CD4-positive, alpha-beta T cell treated with Interleukin-1 beta for 1 hour (primary cell): ENCODE results near the gene MFSD6.

ENCODE experiments used
- DNase-seq, 2 donors: peaks; one replicate each; pipeline ENCODE4 v3.0.0-alpha.2; 2020 to 2022

The MFSD6 gene

DNA sequence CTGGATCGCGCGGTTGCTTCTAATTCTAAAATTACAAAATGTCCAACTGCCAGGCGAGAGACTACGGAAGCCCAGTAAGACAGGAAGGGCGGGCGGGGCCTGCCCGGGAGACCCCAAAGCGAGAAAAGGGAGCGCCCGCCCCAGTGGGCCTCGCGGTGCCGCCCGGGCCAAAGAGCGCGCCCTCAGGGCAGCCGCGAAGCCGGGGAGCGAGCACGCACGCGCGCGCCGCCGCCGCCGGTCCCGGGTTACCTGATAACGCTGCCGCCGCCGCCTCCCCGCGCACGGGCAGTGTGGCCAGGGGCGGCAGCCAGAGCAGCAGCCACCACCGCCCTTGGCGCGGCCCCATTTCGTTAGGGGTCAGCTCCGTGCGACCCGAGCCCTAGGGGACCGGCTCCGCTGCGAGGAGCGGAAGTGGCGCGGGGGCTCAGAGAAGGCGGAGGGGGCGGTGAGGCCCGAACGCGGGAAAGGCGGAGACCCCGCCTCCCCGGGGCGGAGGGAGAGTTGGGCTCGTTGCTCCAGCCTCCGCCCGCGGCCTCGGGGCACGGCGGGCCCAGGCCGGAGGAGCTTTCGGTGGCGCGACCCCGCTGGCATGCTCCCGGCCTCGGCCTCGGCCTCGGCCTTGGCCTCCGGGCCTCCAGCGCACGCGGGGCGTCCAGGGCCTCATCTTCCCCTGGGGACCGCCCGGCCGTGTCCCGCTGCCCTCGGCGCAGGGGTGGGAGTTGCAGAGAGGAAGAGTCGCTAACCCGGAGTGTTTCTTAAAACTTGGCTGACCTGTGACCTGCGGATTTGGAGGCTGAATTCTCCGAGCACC lies 126.4 kb downstream of the MFSD6 start, which contains the start of gene NEMP2:
Gene NEMP2 (minus strand): TSS at position 413 of the 811 bp plus-strand sequence. CDS start 67 bp downstream, at position 346.
- peak; percentile 82 to 85 for DNase-seq

DNA sequence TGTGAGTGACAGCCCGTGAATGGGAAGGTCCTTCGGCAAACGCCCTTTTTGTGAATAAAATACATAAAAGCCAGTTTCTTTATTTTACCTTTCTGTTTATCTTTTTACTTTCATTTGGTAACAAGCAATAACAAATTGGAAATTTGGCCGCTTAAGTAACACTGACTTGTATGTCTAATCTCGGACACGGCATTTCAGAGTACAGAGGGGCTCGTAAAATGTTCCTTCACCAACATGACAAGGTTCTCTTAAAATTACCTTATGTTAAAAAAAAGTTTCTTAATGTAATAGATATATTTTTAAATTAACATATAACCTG lies 126.9 kb downstream of the MFSD6 start:
- DNase-seq: no peak

DNA sequence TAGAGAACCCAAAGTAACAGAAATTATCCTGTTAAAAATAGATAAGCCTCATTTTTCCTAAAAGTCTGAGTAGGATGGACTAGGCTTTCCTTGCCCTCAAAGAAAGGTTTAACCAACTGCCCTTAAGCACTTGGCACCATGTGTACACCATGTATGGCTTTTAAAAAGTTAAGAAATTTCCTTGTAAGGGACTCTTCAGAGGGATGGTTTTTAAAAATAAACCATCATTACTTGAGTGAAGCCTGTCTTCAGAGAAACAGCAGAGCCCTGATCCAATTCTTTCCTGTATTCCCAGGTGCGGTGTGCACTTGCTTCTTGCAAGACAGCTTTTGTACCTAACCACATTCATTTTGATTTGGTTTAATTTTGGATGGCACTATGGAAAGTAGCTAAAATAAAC lies 127.4 kb downstream of the MFSD6 start:
- no peak for DNase-seq

DNA sequence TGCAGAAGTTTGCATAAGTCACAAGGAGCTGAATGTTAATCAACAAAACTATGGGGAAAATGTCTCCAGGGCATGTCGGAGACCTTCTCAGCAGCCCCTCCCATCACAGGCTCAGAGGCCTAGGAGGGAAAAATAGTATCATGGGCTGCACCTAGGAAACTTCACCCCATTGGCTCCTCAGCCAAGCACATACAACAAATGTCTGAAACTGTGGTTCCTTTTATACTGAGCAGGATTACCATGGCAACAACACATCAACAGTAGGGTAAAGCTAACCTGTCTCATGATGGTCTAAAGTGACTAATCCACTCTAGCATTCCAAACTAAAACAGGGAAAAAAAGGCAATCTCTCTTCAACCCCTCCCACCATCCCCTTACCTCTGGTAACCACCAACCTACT lies 129.6 kb downstream of the MFSD6 start:
- peak; percentile 8 to 38 for DNase-seq

DNA sequence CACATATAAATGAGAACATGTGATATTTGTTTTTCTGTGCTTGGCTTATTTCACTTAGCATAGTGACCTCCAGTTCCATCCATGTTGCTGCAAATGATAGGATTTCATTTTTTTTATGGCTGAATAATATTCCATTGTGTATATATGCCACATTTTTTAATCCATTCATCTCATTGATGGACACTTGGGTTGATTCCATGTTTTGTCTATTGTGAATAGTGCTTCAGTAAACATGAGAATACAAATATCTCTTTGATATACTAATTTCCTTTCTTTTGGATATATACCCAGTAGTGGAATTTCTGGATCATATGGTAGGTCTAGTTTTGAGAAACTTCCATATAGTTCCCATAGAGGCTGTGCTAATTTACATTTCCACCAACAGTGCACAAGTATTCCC lies 130.0 kb downstream of the MFSD6 start:
- no peak for DNase-seq

DNA sequence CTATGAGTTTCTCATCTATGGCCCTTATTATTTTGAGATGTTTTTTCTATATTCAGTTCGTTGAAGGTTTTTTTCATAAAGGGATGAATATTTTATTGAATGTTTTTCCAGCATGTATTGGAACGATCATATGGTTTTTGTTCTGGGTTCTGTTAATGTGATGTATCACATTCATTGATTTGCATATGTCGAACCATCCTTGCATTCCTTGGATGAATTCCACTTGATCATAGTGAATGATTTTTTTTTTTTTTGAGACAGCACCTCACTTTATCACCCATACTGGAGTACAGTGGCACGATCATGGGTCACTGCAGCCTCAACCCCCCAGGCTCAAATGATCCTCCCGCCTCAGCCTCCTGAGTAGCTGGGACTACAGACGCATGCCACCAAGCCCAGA lies 131.9 kb downstream of the MFSD6 start:
- DNase-seq: no peak

DNA sequence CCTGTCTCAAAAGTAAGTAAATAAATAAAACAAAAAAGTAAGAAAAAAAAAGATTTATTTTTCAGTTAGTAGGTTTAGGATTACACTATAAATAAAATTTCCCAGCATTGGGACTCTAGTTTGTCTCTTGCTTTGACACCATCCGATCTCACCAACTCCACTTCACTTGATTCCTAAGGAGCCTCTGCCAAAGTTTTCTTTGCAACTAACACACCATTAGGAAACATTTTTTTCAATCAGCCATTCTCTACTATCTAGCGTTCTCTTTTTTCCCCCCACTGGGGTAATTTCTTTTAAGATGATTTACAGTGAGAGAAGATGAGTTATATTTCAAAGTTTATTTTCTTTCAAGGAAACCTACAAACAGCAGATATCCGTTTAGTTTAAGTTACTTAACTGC lies 136.9 kb downstream of the MFSD6 start:
- DNase-seq: no peak

DNA sequence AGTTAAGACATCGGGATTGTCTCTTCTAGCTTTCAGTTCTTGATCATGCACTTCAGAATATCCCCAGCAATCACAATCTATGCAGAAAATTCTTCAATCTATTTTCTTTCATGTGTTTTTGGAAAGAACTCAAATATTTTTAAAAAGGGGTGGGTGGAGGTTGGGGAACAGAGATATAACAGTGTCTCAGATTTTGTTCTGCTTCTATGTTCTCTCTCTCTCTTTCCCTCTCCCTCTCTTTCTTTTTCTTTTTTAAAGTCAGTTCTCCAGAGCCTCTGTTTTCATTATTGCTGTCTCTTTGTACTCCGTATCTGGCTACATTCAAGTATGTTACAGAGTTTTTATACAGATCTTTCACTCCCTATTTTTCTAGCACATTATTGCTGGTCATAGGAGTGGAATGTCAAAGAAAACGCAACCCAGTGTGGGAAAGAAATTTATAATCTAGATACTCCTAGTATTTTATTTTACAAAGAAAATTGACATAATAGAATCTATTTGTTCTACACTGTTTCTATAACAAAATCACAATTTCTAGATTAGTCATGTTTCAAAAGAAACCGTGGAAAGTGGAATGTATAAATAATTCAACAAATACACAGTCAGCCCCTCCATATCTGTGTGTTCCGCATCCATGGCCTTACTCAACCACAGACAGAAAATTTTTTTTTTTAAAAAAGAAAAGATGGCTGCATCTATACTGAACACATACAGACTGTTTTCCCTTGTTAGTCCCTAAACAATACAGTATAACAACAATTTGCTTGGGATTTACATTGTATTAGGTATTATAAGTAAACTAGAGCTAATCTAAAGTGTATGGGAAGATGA lies 137.6 kb downstream of the MFSD6 start:
- DNase-seq: no peak

DNA sequence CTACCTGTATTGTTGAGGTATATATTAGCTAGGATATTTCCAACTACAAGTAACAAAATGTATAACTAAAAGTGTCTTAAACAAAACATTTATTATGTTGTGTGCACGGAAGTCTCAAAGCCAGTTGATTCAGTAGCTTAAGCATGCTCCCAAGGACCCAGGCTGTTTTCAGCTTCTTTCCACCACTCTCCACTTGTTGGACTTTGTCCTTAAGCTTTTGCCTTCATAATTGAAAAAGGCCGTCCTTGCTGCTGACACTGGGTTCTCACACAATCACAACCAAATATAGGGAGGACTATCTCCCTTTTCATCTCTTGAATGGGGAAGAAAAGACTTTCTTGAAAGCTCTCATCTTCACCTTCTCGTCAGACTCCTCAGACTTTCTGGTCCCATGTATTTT lies 138.6 kb downstream of the MFSD6 start:
- no peak for DNase-seq

DNA sequence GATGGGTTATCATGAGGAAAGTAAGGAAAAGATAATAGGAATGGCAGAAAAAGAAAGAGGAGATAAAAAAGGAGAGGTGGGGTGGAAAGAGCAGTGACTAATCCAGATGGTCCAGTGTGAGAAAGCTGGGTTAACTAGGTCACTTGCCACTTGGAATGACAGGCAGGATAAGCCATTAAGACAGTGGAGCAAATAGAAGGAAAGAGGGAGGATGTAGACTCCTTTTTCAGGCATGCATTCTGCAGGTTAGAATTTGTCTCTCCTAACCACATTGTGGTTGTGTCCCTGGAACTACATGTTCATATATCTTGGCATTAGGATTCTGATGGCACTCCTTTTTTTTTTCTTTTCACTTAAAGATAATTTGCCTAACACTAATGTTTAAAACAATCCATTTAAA lies 139.7 kb downstream of the MFSD6 start:
- DNase-seq: no peak

DNA sequence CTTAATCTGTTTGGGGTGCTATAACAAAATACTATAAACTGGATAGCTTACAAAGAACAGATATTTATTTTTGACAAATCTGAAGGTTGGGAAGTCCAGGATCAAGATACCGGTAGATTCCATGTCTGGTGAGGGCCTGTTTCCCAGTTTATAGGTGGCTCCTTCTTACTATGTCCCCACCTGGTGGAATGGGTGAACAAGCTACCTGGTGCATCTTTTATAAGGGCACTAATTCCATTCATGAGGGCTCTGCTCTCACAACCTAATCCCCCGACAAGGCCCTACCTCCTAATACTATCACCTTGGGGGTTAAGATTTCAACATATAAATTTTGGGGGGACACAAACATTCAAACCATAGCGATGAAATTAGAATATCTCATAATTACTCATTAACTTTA lies 142.0 kb downstream of the MFSD6 start:
- DNase-seq: no peak
